Loucy (cell line): ENCODE data around the gene SCUBE2.

Experiments
- H2AFZ ChIP-seq: fragments of 200-600 bp; sonication (generic); 2 replicates; pipeline ENCODE4 v1.6.0; 2016; ENCODE audit warnings: antibody characterized with exemption, mild to moderate bottlenecking, low read length, moderate library complexity
- H3F3A ChIP-seq: fragments of 200-600 bp; 2 replicates; pipeline ENCODE4 v1.6.0; 2016; ENCODE audit warnings: antibody characterized with exemption, low read depth, mild to moderate bottlenecking
- H3K27me3 ChIP-seq: fragments of 200-600 bp; sonication (generic); 2 replicates; pipeline ENCODE4 v1.6.1; 2014; ENCODE audit warnings: low read length, mild to moderate bottlenecking; ENCODE audit not compliant: insufficient read depth, poor library complexity, severe bottlenecking
- H3K36me3 ChIP-seq: fragments of 200-600 bp; sonication (generic); 2 replicates; pipeline ENCODE4 v1.6.1; 2016; ENCODE audit warnings: low read length; ENCODE audit not compliant: insufficient read depth
- H3K4me1 ChIP-seq: fragments of 200-600 bp; sonication (generic); 2 replicates; pipeline ENCODE4 v1.5.1; 2014; ENCODE audit warnings: low read length, mild to moderate bottlenecking; ENCODE audit not compliant: insufficient read depth, poor library complexity, severe bottlenecking
- H3K4me2 ChIP-seq: fragments of 200-600 bp; sonication (generic); 2 replicates; pipeline ENCODE4 v1.6.0; 2014; ENCODE audit warnings: antibody characterized with exemption, low read length, low read depth, mild to moderate bottlenecking; ENCODE audit not compliant: poor library complexity, severe bottlenecking
- H3K4me3 ChIP-seq: fragments of 200-600 bp; sonication (generic); 2 replicates; pipeline ENCODE4 v1.5.1; 2014; ENCODE audit warnings: low read length, mild to moderate bottlenecking, mixed read lengths; ENCODE audit not compliant: poor library complexity, severe bottlenecking
- H3K79me2 ChIP-seq: fragments of 200-600 bp; sonication (generic); 2 replicates; pipeline ENCODE4 v1.6.1; 2014; ENCODE audit warnings: low read length; ENCODE audit not compliant: insufficient read depth
- H3K9ac ChIP-seq: fragments of 200-600 bp; sonication (generic); 2 replicates; pipeline ENCODE4 v1.6.0; 2014; ENCODE audit warnings: mild to moderate bottlenecking, low read depth, low read length, moderate library complexity; ENCODE audit not compliant: poor library complexity, severe bottlenecking
- H3K9me2 ChIP-seq: fragments of 200-600 bp; sonication (generic); replicated peaks from 2 replicates; pipeline ENCODE4 v1.6.1; 2016; ENCODE audit warnings: low read depth, low read length, mixed read lengths
- H3K9me3 ChIP-seq: fragments of 200-600 bp; sonication (generic); 2 replicates; pipeline ENCODE4 v1.6.1; 2014; ENCODE audit warnings: mild to moderate bottlenecking, antibody characterized with exemption, low read length, low read depth; ENCODE audit not compliant: insufficient read depth
- H4K20me1 ChIP-seq: fragments of 200-600 bp; sonication (generic); 2 replicates; pipeline ENCODE4 v1.6.0; 2014; ENCODE audit warnings: antibody characterized with exemption, low read length, mild to moderate bottlenecking; ENCODE audit not compliant: insufficient read depth, poor library complexity, severe bottlenecking
- EZH2phosphoT487 ChIP-seq: fragments of 200-600 bp; IDR thresholded peaks from 2 replicates; pipeline ENCODE4 v1.6.1; 2018; ENCODE audit warnings: antibody characterized with exemption, mild to moderate bottlenecking, moderate library complexity, borderline replicate concordance
- TF ChIP-seq, protein P1 (sequence below): fragments of 200-600 bp; sonication (generic); conservative IDR thresholded peaks from 2 replicates; pipeline ENCODE4 v1.5.1; 2014; ENCODE audit warnings: mild to moderate bottlenecking, antibody characterized with exemption, low read length

The SCUBE2 gene

DNA sequence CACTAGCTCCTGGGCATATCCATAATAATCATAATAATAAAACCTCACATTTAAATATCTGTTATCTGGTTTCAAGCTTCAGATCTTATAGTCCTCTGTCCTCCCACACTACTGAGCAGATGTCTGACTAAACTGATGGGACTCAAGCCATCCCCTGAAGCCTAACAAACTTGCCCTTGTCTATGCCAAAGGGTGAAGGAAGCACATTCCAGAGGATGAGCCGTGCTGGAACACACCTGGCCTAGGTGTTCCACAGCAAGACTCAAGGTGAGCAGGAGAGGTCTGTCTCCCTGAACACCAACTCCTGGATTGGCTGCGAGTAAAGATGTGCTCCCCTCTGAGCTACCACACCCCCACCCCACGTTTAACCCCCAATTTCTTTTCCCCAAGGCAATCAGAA, 14.7 kb downstream of the SCUBE2 start:
- TF ChIP-seq, protein P1, sequence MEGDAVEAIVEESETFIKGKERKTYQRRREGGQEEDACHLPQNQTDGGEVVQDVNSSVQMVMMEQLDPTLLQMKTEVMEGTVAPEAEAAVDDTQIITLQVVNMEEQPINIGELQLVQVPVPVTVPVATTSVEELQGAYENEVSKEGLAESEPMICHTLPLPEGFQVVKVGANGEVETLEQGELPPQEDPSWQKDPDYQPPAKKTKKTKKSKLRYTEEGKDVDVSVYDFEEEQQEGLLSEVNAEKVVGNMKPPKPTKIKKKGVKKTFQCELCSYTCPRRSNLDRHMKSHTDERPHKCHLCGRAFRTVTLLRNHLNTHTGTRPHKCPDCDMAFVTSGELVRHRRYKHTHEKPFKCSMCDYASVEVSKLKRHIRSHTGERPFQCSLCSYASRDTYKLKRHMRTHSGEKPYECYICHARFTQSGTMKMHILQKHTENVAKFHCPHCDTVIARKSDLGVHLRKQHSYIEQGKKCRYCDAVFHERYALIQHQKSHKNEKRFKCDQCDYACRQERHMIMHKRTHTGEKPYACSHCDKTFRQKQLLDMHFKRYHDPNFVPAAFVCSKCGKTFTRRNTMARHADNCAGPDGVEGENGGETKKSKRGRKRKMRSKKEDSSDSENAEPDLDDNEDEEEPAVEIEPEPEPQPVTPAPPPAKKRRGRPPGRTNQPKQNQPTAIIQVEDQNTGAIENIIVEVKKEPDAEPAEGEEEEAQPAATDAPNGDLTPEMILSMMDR, result no peak
- TF ChIP-seq EZH2phosphoT487, result no peak
- no peaks in the 10 kb centered on the region for H3K27me3 ChIP-seq

DNA sequence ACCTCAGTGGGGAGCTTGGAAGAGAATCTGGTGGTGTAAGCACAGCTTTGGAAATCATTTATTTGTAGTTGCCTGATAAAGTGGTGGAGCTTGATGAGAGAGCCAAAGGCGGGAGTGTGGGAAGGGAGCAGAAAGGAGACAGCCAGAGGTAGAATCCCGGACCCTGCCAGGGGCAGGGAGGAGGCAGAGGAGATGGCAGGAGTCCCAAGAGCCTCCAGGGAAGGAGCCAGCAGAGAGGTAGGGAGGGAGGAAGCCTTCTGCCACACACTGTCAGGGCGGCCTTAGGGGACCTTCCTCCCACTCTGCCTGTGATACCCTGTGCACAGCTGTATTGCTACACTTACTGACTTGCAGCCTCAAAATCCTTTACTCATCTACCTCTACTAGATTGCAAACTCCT, 15.4 kb downstream of the SCUBE2 start:
- Histone ChIP-seq H3F3A (no peaks in the 10 kb centered on the region), H3K9me2 (no peaks in the 10 kb centered on the region), H3K79me2 (no peaks in the 10 kb centered on the region), H4K20me1 (no peaks in the 10 kb centered on the region), H3K9ac (no peak overlapping the region), H3K27me3 (no peaks in the 10 kb centered on the region), H3K9me3 (no peaks in the 10 kb centered on the region), H3K4me3 (no peak overlapping the region), H3K36me3 (no peaks in the 10 kb centered on the region), H3K4me2 (no peak overlapping the region), H2AFZ (no peak overlapping the region), H3K4me1 (no peaks in the 10 kb centered on the region)
- TF ChIP-seq EZH2phosphoT487, result no peak
- TF ChIP-seq, protein P1, result no peak

More for the DNA sequence above, 14.7 kb downstream of the SCUBE2 start:
- no peak overlapping the region for H3K4me2 ChIP-seq
- H3K9me2 ChIP-seq, result no peaks in the 10 kb centered on the region
- H3K9ac ChIP-seq, result no peak overlapping the region
- no peaks in the 10 kb centered on the region for H3K79me2 ChIP-seq
- H3K4me3 ChIP-seq, result no peak overlapping the region
- H3K4me1 ChIP-seq, result no peaks in the 10 kb centered on the region
- no peaks in the 10 kb centered on the region for H4K20me1 ChIP-seq
- no peaks in the 10 kb centered on the region for H3K9me3 ChIP-seq
- no peaks in the 10 kb centered on the region for H3F3A ChIP-seq
- no peak overlapping the region for H2AFZ ChIP-seq
- no peaks in the 10 kb centered on the region for H3K36me3 ChIP-seq

DNA sequence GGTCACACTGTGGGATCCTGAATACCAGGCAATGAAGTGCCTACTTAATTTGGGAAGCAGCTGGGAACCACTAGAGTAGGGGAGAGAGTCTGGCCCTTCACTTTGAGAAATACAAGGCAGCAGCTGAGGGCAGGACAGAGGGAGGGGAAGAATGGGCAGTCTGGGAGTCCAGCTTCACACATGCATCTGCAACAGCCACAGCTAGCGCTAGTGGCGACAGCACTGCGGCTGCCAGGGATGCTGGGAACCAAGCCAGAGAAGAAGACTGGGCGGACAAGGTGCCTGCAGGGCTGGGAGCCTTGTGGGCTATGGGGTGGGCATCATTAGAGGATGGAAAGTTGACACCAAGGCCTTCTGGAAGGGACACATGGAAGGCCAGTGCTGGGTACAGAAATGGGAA, 15.8 kb downstream of the SCUBE2 start:
- H3K9ac ChIP-seq, result no peak overlapping the region
- no peak overlapping the region for H2AFZ ChIP-seq
- no peaks in the 10 kb centered on the region for H3K9me3 ChIP-seq
- no peak overlapping the region for H3K4me2 ChIP-seq
- no peaks in the 10 kb centered on the region for H4K20me1 ChIP-seq
- H3K9me2 ChIP-seq, result no peaks in the 10 kb centered on the region
- no peaks in the 10 kb centered on the region for H3K4me1 ChIP-seq
- no peaks in the 10 kb centered on the region for H3K27me3 ChIP-seq
- no peaks in the 10 kb centered on the region for H3K79me2 ChIP-seq
- no peaks in the 10 kb centered on the region for H3F3A ChIP-seq
- no peak overlapping the region for H3K4me3 ChIP-seq
- no peak for TF ChIP-seq EZH2phosphoT487
- TF ChIP-seq, protein P1, result no peak
- no peaks in the 10 kb centered on the region for H3K36me3 ChIP-seq
